HG02642 (cell line): ENCODE results near the gene UPK3A.
"Not testable (repeated sequence)": the region's sequence is repeated elsewhere in the genome, so short reads cannot be mapped to it uniquely, and the experiment has no call there.

Source experiments
- ATAC-seq: cut with Tn5 transposase; IDR thresholded peaks from one replicate; pipeline ENCODE4 v1.9.1; 2021; ENCODE audit warnings: mild to moderate bottlenecking; ENCODE audit not compliant: unreplicated experiment, poor library complexity

The UPK3A gene

DNA sequence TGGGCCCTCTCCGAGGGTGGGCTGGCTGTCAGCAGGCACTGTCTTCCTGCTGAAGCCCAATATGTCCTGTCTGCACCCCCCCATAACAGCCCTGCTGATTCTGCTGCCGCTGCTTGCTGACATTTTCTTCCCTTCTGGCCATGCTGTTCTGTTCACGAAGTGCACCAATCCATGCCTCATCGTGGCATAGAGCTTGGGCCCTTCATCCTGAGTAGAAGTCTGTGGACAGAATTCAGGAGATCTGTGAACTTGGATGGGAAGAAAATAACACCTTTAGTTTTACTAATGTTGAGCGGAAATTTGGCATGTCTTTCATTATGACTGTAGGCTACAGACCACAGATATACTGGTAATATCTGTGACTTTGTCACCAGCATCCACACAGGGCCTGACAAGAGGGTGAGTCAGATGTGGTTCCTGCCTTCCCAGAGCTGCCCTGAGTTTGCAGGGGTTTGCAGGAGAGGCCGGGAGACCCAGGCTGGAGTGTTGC is 29.9 kb upstream of the UPK3A start:
- ATAC-seq: peak; percentile 56

DNA sequence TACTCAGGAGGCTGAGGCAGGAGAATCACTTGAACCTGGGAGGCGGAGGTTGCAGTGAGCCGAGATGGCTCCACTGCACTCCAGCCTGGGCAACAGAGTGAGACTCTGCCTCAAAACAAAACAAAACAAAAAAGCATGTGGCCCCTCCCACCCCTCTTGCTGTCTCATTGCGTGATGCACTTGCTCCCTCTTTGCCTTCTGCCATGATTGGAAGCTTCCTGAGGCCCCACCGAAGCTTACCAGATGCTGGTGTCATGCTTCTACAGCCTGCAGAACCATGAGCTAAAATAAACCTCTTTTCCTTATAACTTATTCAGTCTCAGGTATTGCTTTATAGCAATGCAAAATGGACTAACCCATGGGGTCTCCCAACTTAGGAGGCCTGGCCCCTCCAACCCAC is 26.8 kb upstream of the UPK3A start:
- not testable (repeated sequence) for ATAC-seq

DNA sequence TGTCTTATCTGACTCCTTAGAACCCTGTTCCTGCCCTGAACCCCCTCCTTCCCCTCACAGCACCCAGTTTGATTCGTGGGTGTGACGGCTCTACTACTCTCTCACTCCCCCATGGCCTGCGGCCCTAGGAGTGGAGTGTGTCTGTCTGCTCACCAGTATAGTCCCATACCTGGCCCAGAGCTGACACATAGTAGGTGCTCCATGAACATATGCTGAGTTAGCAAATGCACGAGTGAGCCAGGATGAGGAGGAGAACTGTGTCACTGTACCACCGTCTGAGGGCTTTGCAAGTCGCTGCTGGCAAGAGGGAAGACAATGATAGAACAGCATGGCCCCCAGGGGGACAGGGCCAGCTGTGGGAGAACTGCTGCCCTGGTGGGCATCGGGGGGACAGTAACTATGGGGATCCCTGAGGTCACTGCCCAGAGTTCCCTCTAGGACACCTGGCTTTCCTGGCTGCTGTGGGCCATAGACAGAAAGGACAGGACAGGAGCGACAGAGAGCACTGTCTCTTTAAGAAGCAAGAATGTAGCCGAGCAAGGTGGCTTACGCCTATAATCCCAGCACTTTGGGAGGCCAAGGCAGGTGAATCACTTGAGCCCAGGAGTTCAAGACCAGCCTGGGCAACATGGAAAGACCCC is 24.9 kb upstream of the UPK3A start:
- no peak for ATAC-seq

DNA sequence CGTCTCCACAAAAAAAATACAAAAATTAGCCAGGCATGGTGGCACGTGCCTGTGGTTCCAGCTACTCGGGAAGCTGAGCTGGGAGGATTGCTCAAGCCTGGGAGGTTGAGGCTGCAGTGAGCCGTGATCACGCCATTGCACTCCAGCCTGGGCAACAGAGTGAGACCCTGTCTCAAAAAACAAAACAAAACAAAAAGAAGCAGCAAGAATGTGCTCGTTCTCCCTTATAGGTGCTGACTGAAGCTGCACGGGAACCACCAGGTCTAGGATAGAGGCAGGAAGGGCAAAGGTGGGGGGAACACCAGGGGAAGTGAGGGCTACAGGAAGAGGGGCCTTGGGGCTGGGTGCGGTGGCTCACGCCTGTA is 24.4 kb upstream of the UPK3A start:
- ATAC-seq: not testable (repeated sequence)

DNA sequence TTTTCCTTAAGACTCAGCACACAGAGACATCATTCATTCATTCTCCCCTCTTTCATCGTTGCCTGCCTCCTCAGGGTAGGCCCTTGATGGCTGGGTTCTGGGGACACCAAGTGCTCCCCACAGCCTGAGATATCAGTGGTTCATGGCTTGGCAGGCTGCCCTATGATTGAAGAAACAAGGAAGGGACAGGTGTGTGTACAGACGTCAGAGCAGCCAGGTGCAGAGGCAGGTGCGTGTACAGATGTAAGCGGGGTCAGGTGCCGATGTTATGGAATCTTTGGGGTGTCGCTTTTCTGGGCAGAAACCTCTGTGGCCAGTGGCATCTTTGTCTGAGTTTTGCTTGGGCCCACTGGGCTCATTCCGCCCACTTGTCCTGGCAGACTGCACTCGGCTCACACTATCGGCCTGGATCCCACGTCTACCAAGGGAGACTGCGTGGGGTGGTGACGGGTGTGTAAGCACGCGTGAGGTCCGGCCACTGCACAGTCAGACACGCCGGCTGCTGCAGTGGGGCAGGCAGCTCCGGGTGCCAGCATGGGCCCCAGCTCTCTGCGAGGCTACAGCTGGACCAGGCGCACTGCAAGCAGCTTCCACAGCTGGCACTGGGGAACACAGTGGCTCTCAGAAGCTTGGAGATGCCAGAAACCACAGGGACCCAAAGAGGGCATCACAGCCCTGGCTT is 23.2 kb upstream of the UPK3A start:
- ATAC-seq: no peak

DNA sequence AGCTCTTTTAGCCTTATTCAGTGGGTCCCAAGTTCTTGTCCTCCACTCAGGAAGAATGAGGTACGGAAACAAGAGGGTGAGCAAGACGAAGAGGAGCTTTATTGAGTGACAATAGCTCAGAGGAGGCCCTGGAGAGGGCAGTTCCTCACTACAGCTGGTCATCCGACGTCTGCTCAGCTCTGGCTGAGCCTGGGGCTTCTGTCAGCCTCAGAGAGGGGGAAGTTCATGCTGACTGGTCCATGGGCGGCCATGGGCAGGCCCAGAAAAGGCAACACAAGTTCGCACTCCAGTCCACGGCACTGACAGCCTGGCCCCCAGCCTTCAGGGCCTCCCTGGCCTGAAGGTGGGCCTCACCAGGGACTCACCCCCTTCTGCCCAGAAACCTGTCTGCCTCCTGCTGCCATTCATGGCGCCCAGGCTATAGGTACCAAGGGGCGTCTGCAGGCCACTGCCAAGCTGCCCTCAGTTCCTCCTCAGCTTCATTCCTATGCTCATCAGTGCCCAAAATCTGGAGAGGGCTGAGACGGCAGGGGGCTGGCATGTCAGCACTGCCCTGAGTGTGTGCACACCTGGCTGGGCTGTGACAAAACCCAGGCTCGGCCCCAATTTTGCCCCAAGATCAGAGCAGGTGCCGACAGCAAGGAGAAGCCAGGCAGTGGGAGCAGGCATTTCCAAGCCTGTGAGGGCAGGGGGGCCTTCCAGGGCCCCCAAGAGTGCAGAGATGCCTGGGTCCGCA is 22.4 kb upstream of the UPK3A start:
- no peak for ATAC-seq

DNA sequence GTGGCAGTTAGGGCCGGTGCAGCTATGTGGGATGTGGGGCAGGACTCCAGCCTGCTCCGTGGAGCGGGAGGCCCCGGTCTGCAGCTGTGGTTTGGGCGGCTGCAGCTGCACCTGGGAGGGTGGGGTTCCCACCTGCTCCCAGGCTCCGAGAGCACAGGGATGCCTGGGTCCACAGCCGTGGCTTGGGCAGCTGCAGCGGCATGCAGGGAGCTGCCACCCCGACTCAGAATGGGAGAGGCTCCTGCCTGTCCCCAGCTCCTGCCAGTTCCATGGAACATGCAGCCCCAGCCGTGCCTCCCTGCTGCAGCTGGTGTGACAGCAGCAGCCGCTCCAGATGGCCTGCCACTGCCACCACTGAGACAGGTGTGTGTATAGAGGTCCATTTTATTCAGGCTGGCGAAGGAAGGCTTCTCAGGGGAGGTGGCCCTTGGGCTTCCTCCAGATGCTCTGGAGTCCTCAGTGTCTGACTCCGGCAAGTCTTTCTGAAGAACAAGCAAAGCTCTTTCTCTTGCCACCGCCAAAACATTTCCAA is 21.8 kb upstream of the UPK3A start:
- ATAC-seq: peak; percentile 41

DNA sequence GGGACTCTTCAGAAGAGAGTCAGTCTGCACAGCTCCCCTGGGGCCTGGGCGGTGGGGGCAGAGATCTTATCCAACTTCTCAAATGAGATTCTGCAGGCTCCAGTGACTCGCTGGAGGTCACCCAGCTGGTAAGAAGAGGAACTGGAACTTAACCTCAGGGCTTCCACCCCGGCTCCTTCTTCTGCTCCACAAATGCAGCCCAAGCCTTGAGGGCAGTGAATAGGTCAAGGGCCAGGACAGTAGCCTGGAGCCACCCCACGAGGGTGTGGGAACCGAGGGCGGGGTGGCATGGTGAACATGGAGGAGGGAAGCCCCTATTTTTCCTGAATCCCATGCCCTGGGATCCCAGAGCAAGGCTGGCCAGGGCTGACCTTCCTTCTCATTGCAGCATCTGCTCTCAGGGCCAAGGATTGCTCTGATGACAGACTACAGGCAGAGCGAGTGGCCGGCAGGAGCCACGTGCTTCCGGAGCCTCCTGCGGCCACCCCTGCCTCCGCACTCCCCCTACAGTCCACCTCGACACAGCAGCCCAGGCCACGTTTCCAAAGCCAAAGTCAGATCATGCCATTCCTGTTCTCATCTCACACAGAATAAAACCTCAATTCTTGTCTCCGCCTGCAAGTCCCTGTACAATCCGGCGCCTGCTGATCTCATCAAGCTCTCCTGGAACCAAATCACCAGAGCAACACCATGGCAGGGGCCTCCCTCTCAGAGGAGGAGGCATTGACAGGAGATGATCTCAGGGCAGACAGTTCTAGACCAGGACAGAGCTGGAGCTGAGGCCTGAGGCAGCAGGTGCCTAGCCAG is 21.1 kb upstream of the UPK3A start:
- ATAC-seq: peak; percentile 79

DNA sequence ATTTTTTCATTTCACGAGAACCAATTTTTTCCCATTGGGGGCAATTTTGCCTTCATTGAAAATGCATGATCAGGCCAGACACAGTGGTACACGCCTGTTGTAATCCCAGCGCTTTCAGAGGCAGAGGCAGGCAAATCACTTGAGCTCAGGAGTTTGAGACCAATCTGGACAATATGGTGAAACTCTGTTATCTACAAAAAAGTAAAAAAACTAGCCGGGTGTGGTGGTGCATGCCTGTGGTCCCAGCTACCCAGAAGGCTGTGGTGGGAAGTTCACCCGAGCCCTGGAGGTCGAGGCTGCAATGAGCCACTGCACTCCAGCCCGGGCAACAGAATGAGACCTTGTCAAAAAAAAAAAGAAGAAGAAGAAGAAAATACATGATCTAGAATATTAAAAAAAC is 19.2 kb upstream of the UPK3A start:
- ATAC-seq: no peak

DNA sequence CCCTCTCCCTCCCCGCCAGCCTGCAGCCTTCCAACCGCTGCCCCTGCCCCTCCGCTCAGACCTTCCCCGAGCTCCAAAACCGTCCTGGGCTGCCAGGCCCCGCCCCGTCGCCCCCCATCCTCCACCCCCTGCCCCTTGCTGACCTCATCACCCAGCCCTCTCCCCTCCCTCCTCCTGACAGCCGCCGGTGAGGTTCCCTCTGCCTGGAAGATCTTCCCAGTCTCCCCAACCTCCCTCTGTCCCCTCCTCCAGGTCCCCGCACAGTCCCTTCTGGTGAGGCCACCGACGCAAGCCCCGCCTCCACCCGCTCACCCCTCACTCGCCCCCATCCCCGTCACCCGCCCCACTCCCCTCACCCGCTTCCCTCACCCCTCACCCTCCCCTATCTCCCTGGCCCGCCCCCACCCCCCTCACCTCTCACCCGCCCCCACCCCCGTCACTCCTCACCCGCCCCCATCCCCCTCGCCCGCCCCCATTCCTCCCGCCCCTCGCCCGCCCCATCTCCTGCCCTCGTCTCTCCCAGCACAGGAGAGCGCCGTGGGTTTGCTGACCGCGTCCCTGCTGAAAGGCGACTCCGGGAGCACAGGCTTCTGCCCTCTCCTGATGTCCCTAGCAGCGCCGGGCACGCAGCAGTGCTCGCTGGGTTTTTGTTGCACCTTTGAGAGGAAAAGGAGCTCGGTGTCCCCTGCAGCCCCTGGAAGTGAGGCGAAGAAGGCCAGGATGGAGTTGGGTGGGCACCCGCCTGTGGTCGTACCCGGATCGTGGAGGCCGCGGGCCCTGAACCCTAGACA is 16.4 kb upstream of the UPK3A start:
- ATAC-seq: peak; percentile 16

DNA sequence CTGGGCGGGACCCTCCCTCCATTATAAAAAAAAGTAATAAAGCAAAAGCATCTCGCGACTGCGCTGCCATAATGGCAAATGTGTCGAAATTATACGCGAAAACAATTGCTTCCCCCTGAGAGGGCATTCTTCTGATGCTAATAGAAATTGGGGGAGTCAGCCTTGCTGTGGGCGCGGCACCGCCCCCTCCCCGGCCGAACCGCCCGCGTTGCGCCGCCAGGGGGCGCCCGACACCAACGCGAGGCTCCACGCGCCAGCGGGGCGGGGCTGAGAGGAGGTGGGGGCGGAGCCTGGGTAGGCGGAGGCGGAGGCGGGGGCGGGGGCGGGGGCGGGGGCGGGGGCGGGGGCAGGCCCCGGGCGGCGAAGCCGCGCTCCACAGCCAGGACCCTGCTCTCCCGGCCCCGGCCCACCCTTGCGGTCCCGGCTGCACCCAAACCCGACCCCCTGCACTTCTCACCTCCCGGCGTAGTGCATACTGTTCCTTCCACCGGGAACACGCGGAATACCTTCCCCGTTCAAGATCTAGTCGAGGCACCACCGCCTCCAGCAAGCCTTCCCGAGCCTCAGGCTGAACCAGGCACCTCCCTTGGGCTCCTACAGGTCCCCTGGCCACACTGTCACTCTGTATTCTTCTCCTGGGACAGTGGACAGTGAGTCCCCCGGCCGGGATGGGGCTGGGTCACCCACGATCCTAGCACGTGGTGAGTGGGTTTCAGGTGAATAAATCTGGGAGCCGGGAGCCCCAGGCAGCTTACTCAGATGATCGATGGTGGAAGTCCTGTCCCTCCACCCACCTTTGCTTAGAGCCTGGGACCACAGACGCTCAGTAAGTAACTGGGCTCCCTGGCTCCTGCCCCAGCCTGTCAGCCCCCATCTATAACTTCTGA is 15.5 kb upstream of the UPK3A start:
- peak; percentile 78 for ATAC-seq

DNA sequence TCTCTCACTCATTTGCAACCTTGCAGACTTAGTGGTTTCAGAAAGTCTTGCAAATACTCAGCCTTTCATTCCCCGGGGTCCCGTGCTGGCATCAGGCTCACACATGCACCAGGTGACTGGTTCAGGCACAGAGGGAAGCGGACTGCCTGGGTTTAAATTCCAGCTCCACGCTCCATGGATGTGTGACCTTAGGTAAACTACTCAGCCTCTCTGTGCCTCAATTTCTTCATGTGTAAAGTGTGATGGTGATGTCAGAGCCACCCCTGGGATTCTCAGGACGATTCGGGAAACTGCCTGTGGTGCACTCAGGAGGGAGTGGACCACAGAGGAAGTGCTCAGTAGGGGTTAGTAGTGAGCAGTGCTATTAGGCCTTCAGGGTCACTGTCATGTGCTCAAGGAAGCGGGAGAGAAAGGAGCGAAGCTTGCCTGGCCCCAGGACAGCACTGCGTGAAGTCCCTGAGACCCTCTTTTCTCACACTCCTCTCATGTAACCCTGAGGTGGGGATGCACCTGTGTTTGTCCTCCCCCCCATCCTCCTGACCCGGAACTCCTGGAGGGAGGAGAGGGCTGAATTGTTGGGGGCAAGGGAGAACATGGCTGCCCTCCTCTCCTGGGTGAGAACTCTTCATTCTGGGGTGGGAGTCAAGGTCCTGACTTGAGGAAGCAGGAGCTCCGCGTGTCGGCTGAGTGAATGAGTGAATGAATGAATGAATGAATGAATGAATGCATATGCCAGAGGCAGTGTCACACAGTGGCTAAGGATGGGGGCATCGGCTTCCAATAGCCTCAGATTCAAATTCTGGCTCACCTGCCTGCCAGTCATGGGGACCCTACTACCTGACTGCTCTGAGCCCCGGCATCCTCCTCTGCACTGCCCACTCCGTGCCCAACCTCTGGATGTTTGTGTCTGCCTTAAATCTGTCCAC is 14.4 kb upstream of the UPK3A start:
- no peak for ATAC-seq

DNA sequence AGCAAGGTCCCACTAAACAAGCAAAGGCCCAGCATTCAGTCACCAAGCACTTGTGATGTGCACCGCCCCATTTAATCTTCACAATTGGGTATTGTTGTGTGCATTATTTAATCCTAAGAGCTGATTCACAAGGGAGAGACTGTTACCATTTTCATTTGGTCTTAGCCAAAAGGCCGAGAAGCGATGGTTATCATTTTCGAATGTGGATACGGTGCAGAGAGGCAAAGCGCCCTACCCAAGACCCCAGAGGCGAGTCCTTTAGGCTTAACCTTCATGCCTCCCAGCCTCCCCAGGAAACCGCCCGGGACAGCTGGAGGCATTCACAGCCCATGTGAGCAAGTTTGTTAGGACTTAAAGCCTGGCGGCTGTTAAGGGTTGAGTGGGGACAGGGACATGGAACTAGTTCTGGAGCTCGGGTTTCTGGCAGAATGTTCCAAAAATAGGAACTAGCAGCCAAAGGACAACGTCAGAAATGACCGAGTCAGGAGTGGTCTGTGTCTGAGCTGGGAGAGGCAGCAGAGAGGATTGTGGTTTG is 13.0 kb upstream of the UPK3A start:
- ATAC-seq: no peak

DNA sequence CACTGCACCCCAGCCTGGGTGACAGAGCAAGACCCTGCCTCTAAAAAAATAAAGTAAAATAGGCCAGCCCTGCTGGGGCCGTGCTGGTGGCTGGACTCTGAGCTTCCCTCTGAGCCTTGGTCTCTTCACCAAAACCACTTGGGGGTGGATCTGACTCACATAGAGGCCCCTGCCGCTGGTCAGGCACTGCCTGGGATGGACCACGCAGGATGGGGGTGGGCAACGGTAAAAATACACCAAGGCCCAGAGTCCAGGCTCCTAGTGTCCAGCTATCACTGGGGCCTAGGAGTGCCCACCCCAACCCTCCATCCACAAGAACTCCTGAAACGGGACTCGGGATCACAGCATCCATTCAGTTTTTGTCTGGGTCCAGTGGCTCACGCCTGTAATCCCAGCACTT is 12.3 kb upstream of the UPK3A start:
- ATAC-seq: no peak

DNA sequence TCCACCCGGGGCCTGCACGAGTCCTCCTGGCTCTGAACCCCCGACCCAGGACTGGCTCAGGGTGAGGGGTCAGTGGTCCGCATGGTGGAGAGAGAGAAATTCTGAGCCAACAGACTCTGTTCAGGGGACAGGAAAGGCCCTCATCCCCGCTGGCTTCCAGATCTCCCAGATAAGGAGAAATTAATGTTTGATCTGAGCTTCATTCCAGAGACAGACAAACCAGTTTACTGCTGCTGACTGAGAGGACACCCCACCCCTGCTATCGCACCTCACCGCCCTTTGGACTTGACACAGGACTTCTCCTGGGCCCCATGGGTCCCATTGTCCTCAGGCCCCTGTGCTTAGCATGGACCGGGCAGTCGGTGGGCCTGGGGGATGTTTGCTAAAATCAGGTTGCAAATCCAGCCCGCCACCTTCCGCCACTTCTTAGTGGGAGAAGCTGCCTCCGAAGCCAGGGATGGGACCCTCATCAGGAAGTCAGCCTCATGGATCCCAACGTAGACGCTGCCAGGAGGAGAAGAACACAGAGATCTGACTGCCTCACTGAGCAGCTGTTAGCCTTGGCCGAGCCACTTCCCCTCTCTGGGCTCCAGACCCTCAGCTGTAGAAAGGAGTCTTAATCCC is 11.2 kb upstream of the UPK3A start:
- no peak for ATAC-seq

DNA sequence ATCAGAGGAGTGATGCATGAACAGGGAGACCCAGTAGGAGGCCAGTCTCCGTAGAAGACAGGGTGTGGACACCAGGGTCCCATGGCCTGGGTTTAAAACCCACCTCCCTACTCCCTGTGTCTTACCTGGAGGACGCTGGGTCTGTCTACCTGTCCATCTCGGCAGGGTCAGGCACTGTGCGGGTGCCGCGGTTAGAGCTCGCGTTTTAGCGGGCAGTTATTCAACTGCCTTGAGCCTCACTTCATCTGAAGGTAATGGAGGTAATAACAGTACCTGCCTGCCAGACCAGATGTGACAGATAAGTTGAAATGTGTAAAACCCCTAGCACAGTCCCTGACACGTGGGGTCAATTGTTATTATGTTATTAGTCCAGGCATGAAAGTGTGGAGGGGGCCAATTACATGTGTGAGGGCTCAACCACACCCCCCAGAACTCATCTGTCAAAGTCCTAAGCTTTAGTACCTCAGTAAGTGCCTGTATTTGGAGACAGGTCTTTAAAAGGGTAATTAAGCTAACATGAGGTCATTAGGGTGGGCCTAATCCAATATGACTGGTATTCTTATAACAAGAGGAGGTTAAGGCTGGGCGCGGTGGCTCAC is 8.1 kb upstream of the UPK3A start:
- ATAC-seq: no peak

DNA sequence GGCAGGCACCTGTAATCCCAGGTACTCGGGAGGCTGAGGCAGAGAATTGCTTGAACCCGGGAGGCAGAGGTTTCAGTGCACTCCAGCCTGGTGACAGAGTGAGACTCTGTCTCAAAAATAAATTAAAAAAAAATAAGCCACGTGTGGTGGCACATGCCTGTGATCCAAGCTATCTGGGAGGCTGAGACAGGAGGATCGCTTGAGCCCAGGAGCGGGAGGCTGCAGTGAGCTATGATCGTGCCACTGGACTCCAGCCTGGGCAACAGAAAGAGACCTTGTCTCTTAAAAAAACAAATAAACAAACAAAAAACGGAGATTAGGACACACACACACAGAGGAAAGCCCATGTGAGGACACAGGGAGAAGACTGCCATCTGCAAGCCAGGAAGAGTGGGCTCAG is 7.0 kb upstream of the UPK3A start:
- ATAC-seq: not testable (repeated sequence)
